Hepatocyte (in vitro differentiated cells): ENCODE data around the gene AMBP.

Experiments used
- CTCF ChIP-seq: fragments of 200-600 bp; sonication (generic); IDR thresholded peaks from 2 replicates; pipeline ENCODE4 v1.5.1; 2016; ENCODE audit warnings: antibody characterized with exemption, mild to moderate bottlenecking; ENCODE audit not compliant: poor library complexity
- EZH2 ChIP-seq: fragments of 200-600 bp; sonication (generic); IDR thresholded peaks from 2 replicates; pipeline ENCODE4 v1.6.1; 2016; ENCODE audit warnings: antibody characterized with exemption, mild to moderate bottlenecking, borderline replicate concordance
- EZH2phosphoT487 ChIP-seq: fragments of 200-600 bp; sonication (generic); IDR thresholded peaks from one replicate; pipeline ENCODE4 v1.6.1; 2018; ENCODE audit warnings: antibody characterized with exemption, mild to moderate bottlenecking, low read depth, moderate library complexity; ENCODE audit not compliant: unreplicated experiment, severe bottlenecking

- no peak for TF ChIP-seq EZH2
- no peak for TF ChIP-seq CTCF
- TF ChIP-seq EZH2phosphoT487: no peak
Observed at GRCh38 chr9:114125476-114126013, 47.4 kb upstream of the AMBP start.
